ENCODE measurements around the gene MACF1. TPM values are rescaled to one million over a fixed set of nuclear protein-coding genes. Genes with fewer than 3 reads are reported as not detected.
"Not testable (repeated sequence)": the region's sequence is repeated elsewhere in the genome, so short reads cannot be mapped to it uniquely, and the experiment has no call there.

Gene MACF1
- total and polyA plus RNA-seq, 2 of the 13 experiments (the other 11 are each of a cell fraction or from before 2014, with no cell fraction given) = 36.7 to 65.4 TPM

DNA sequence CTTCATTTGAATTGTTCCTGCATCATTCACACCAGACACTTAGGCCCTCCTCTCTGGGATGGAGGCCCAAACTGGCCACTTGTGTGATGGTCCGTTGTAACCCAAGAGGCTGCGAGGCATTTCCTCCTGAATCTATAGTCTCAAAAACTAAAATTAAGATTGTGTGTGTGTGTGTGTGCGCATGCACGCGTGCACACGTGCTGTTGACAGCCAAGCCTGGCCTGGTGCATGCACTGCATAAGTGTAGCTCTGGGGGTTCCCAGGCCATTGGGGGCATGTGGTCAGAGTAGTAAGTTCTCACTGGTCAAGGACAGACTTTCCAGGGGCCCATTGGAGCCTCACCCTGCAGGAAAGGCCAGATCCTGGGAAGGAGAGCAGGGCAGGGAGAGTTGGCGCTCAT lies 313.4 kb downstream of the MACF1 start:
- H3K4me2 ChIP-seq (ENCODE audit: low read depth, low read length); ATAC-seq; H3K9me3 ChIP-seq (ENCODE audit: low read length); BruUV-seq (replicated peaks); CTCF ChIA-PET (ENCODE audit: low intra/inter-chr PET ratio, low total read pairs); H3K4me3 ChIP-seq (replicated peaks in 1 of 3; ENCODE audit: insufficient read depth in 1 of 3, low read depth in 2 of 3, low read length in 3 of 3); intact Hi-C loops (cut with micrococcal nuclease; ENCODE audit: unreplicated experiment); H3K4me1 ChIP-seq (ENCODE audit: insufficient read depth, low read length); H3K27me3 ChIP-seq (ENCODE audit: control insufficient read depth in 1 of 2, insufficient read depth in 2 of 2, low read length in 2 of 2); in situ Hi-C loops (cut with HindIII; ENCODE audit: extremely low pct_ligation_motif_present, low pct_unique_long_range_greater_than_20kb); POLR2A ChIA-PET; H3K9ac ChIP-seq (ENCODE audit: insufficient read depth, low read depth, low read length); H4K20me1 ChIP-seq (ENCODE audit: insufficient read depth, low read length); H3K36me3 ChIP-seq (replicated peaks in 1 of 2; ENCODE audit: control insufficient read depth in 1 of 2, insufficient read depth in 2 of 2, low read length in 2 of 2); H3K79me2 ChIP-seq (ENCODE audit: insufficient read depth, low read length); DNase-seq (ENCODE audit: low spot score); H3K27ac ChIP-seq (ENCODE audit: extremely low read length, insufficient read depth, low read length); H2AFZ ChIP-seq (ENCODE audit: low read length); FAIRE-seq: not testable (repeated sequence)
- WGBS (ENCODE audit: low lambda C conversion rate) = 97% methylated on average over 6 of the region's 7 CpGs

GRCh38 chr1:39519376-39519775 lies 314.9 kb downstream of the MACF1 start:
- H3K36me3 ChIP-seq (replicated peaks in 1 of 2; ENCODE audit: control insufficient read depth in 1 of 2, insufficient read depth in 2 of 2, low read length in 2 of 2); H4K20me1 ChIP-seq (ENCODE audit: insufficient read depth, low read length); H3K9ac ChIP-seq (ENCODE audit: insufficient read depth, low read depth, low read length); H3K27ac ChIP-seq (ENCODE audit: extremely low read length, insufficient read depth, low read length); BruUV-seq (replicated peaks); H2AFZ ChIP-seq (ENCODE audit: low read length); H3K9me3 ChIP-seq (ENCODE audit: low read length); H3K4me2 ChIP-seq (ENCODE audit: low read depth, low read length); POLR2A ChIA-PET; in situ Hi-C loops (cut with HindIII; ENCODE audit: extremely low pct_ligation_motif_present, low pct_unique_long_range_greater_than_20kb); H3K4me3 ChIP-seq (replicated peaks in 1 of 3; ENCODE audit: insufficient read depth in 1 of 3, low read depth in 2 of 3, low read length in 3 of 3); DNase-seq (ENCODE audit: low spot score); H3K4me1 ChIP-seq (ENCODE audit: insufficient read depth, low read length); CTCF ChIA-PET (ENCODE audit: low intra/inter-chr PET ratio, low total read pairs); H3K79me2 ChIP-seq (ENCODE audit: insufficient read depth, low read length); H3K27me3 ChIP-seq (ENCODE audit: control insufficient read depth in 1 of 2, insufficient read depth in 2 of 2, low read length in 2 of 2); intact Hi-C loops (cut with micrococcal nuclease; ENCODE audit: unreplicated experiment): not testable (repeated sequence)
- FAIRE-seq (peak; percentile 100), ATAC-seq (peak; percentile 81)
- TF ChIP-seq HNF4A (CRISPR knock-in tag; IDR thresholded peaks at IDR 0.05) = peak; percentile 50
- TF ChIP-seq NR2F6 (IDR thresholded peaks at IDR 0.05) = peak; percentile 47; the same call in 1 of the 2 replicates
- peak; percentile 64 for TF ChIP-seq NR2F6 (CRISPR knock-in tag; IDR thresholded peaks at IDR 0.05)
- 0% methylated on average over 2 of the region's 5 CpGs for WGBS (ENCODE audit: low lambda C conversion rate)

- BruUV-seq (replicated peaks); H2AFZ ChIP-seq (ENCODE audit: low read length); ATAC-seq; in situ Hi-C loops (cut with HindIII; ENCODE audit: extremely low pct_ligation_motif_present, low pct_unique_long_range_greater_than_20kb); intact Hi-C loops (cut with micrococcal nuclease; ENCODE audit: unreplicated experiment); POLR2A ChIA-PET; H3K36me3 ChIP-seq (replicated peaks in 1 of 2; ENCODE audit: control insufficient read depth in 1 of 2, insufficient read depth in 2 of 2, low read length in 2 of 2); H3K4me3 ChIP-seq (replicated peaks in 1 of 3; ENCODE audit: insufficient read depth in 1 of 3, low read depth in 2 of 3, low read length in 3 of 3); H3K9ac ChIP-seq (ENCODE audit: insufficient read depth, low read depth, low read length); H3K4me1 ChIP-seq (ENCODE audit: insufficient read depth, low read length); H3K27me3 ChIP-seq (ENCODE audit: control insufficient read depth in 1 of 2, insufficient read depth in 2 of 2, low read length in 2 of 2); H3K79me2 ChIP-seq (ENCODE audit: insufficient read depth, low read length); H3K4me2 ChIP-seq (ENCODE audit: low read depth, low read length); CTCF ChIA-PET (ENCODE audit: low intra/inter-chr PET ratio, low total read pairs); H3K9me3 ChIP-seq (ENCODE audit: low read length); FAIRE-seq; H4K20me1 ChIP-seq (ENCODE audit: insufficient read depth, low read length); H3K27ac ChIP-seq (ENCODE audit: extremely low read length, insufficient read depth, low read length); DNase-seq (ENCODE audit: low spot score): not testable (repeated sequence)
- 88% methylated on average over 1 of the region's 10 CpGs for WGBS (ENCODE audit: low lambda C conversion rate)
Measured at GRCh38 chr1:39522221-39522620, 317.7 kb downstream of the MACF1 start.

All from HepG2 (cell line).